IPS DF 6.9 (cell line): ENCODE measurements around the gene FIBCD1.

ENCODE experiments used
- DNase-seq: peaks from one replicate; pipeline ENCODE4 v3.0.0-alpha.2; 2013; ENCODE audit warnings: low read depth, low spot score
- H3K27ac ChIP-seq: one replicate; pipeline ENCODE4 v1.5.1; 2013; ENCODE audit warnings: low read length, control low read depth
- H3K27me3 ChIP-seq: 2 replicates; pipeline ENCODE4 v1.6.1; 2013; ENCODE audit warnings: mild to moderate bottlenecking, low read length; ENCODE audit not compliant: control insufficient read depth, insufficient read depth
- H3K36me3 ChIP-seq: 2 replicates; pipeline ENCODE4 v1.6.1; 2013; ENCODE audit warnings: low read length; ENCODE audit not compliant: control insufficient read depth, insufficient read depth
- H3K4me1 ChIP-seq: 2 replicates; pipeline ENCODE4 v1.6.1; 2013; ENCODE audit warnings: low read length; ENCODE audit not compliant: control insufficient read depth, insufficient read depth
- H3K4me3 ChIP-seq: 2 replicates; pipeline ENCODE4 v1.5.1; 2013; ENCODE audit warnings: mild to moderate bottlenecking, low read length
- H3K9me3 ChIP-seq: 2 replicates; pipeline ENCODE4 v1.6.1; 2013; ENCODE audit warnings: low read length, inconsistent platforms; ENCODE audit not compliant: control insufficient read depth, insufficient read depth
- WGBS: extraction: QIAGEN DNeasy Blood & Tissue Kit; methylation state at CpG from one replicate; pipeline ENCODE4 v1.1.7; 2013; ENCODE audit warnings: mixed read lengths, missing lambda C conversion rate; ENCODE audit not compliant: insufficient read length, insufficient coverage; 5-methylcytosine and 5-hydroxymethylcytosine counted together

The FIBCD1 gene

DNA sequence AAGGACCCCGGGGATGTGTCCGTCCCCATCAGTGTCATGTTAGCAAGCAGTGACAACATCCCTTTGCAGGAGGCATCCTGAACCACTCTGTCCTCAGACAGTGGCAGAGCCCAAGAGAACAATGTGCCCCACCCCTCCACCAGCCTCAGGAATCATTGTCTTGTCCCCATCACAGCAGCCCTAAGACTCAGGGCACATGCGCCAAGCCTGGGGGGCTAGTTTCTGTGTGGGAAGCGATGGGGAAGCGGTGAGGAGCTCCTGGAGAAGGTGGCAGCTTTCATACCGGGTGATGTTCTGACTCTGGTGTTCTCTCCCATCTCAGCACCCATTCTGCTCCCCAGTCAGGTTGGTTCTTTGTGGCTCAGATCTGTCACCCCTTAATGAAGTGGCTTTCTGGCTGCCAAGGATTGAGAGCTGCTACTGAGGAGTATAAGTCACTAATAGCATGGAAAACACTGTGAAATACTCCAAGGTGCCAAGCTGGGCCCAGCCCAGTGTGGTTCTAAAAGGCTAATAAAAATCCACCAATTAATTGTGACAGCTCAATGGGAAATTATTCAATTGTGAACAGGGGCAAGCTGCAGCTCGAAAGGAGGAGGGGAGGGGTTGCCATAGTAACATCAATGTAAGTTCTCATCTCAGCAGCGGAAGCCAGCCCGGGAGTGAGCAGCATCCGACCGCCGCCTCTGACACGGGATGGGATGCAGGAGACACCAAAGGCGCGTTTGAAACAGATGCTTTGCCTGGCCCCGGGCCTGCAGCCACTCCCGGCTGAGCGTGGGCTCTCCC is 47.2 kb downstream of the FIBCD1 start:
- H3K4me1 ChIP-seq, result no peaks in the 10 kb centered on the region
- no peaks in the 10 kb centered on the region for H3K9me3 ChIP-seq
- no peak overlapping the region for H3K27ac ChIP-seq
- DNase-seq, result no peak
- H3K4me3 ChIP-seq, result no peak overlapping the region
- H3K36me3 ChIP-seq, result peaks cover 18% of the 10 kb centered on the region
- H3K27me3 ChIP-seq, result no peaks in the 10 kb centered on the region
- WGBS, result no CpG with 5 or more reads among the region's 18 CpGs

DNA sequence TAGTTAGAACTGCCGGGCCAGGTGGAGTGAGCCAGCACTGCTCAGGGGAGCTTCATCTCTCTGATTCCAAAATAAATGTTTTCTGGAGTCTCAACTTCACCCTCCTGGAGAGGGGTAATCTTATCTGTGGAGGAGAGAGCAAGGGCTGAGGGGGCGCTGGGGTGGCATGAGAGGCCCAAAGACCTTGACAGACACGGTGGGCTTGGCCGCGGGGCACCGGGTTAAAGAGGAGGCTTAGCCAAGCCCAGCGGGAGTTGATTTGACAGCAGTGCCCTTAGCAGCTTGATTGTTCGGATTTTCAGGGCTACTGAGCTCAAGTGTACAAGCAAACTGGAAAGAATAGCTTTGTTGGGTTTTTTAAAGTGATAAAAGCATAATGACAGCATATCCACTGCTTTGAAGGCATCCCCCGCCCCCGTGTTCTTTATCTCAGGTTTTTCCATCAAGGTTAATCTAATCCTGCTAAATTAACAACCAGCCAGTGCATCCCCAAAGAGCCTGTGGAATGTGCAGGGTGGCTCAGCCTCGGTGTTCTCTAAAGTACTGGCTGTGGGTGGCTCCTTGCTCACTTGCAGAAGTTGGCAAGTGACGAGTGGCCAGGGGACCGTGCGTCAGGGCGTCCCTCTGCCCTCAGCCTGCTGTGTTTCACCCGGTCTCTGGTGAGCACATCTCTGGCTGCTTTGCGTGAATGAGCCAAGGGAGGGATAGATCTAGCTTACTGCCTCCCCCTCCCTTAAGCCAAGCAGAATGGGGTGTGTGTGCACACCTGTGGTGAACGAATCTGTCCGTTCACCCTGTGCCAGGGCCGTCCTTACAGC is 48.0 kb downstream of the FIBCD1 start:
- Histone ChIP-seq H3K27ac (no peak overlapping the region), H3K9me3 (no peaks in the 10 kb centered on the region), H3K4me3 (no peak overlapping the region), H3K4me1 (no peaks in the 10 kb centered on the region), H3K27me3 (no peaks in the 10 kb centered on the region), H3K36me3 (peaks cover 25% of the 10 kb centered on the region)
- WGBS, result no CpG with 5 or more reads among the region's 20 CpGs
- no peak for DNase-seq

DNA sequence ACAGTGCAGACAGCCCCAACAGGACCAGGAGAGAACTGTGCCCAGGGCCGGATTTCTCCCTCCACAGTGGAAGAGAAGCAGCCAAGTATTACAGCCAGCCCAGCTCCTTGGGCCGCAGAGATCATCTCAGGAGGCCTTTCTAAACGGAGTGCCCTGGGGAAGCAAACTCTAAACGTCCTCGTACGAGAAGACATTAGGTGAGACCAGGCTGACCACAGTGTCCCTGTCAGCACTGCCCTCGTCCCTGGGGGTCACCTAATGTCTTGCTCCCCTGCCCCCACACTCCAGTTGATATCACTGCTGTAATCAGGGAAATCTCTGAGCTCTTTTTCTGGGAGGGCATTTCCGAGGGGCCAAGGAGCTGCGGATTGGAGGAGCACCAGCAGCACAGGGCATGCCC is 48.9 kb downstream of the FIBCD1 start:
- Histone ChIP-seq H3K27ac (no peak overlapping the region), H3K36me3 (peaks cover 34% of the 10 kb centered on the region), H3K27me3 (no peaks in the 10 kb centered on the region), H3K4me3 (no peak overlapping the region), H3K9me3 (no peaks in the 10 kb centered on the region), H3K4me1 (no peaks in the 10 kb centered on the region)
- WGBS, result no CpG with 5 or more reads among the region's 9 CpGs
- no peak for DNase-seq

DNA sequence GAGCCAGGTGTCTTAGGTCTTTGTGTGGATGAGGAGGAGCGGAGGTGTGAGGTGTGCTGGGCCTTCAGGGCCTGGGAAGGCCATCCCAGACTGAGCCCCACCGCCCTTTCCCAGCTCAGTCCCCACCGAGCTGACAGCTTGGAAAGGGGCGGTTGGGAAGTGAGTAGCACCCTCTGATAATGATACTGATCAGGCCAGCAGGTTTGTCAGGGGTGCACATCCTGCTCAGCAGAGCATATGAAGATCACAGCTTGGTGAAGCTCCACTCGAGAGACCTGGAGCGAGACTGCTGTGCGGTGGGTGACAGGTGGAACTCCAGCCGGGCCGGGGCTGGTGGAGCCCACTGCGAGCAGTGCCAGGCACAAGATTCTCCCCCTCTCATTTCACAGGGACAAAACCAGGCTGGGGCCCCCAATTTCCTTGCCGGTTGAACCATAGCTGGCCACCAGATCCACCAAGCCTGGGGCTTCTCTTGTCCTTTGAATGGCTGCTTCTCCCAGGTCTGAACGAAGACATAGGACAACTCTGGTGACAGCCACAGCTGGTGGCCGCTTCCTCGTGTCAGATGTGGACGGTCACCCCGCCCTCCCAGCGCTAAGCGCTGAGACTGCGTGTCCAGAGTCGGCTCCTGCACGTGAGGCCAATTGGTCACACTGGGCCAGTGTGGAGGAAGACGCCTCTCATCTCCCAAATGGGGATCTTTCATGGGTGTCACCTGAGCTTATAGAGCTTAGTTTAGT is 50.7 kb downstream of the FIBCD1 start:
- Histone ChIP-seq H3K4me3 (no peak overlapping the region), H3K27me3 (no peaks in the 10 kb centered on the region), H3K36me3 (peaks cover 46% of the 10 kb centered on the region), H3K27ac (no peak overlapping the region), H3K4me1 (no peaks in the 10 kb centered on the region), H3K9me3 (no peaks in the 10 kb centered on the region)
- no peak for DNase-seq
- no CpG with 5 or more reads among the region's 22 CpGs for WGBS

DNA sequence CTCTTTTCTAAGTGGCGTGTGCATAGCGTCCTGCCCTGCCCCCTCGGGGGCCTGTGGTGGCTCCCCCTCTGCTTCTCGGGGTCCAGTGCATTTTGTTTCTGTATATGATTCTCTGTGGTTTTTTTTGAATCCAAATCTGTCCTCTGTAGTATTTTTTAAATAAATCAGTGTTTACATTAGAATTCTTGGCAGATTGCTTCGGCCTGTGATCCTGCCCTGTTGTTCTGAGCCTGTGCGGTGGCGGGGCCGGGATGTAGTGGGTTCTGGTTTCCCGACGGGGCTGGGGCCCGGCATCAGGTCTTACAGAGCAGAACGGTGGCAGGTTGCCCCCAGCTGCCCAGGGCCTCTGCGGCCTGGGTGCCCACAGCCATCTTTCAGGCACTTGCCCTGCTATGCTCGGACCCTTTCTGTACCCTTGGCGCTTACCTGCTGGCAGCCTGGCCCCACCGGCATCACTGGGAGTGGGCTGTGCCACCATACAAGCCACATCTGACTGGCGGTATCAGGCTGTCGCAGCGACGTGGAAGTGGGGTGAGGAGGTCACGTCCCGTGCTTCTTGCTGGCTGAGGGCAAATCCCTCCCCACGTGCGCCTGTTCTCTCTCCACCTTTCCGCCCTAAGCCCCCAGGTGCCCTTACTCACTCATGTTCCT is 51.4 kb downstream of the FIBCD1 start:
- H3K4me3 ChIP-seq, result no peak overlapping the region
- H3K4me1 ChIP-seq, result no peaks in the 10 kb centered on the region
- WGBS, result no CpG with 5 or more reads among the region's 25 CpGs
- no peaks in the 10 kb centered on the region for H3K27me3 ChIP-seq
- no peak for DNase-seq
- H3K27ac ChIP-seq, result no peak overlapping the region
- peaks cover 43% of the 10 kb centered on the region for H3K36me3 ChIP-seq
- H3K9me3 ChIP-seq, result no peaks in the 10 kb centered on the region

DNA sequence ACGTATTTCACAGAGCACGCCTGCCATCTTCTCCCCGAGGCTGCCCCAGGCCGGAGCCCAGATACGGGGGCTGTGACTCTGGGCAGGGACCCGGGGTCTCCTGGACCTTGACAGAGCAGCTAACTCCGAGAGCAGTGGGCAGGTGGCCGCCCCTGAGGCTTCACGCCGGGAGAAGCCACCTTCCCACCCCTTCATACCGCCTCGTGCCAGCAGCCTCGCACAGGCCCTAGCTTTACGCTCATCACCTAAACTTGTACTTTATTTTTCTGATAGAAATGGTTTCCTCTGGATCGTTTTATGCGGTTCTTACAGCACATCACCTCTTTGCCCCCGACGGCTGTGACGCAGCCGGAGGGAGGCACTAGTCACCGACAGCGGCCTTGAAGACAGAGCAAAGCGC is 52.1 kb downstream of the FIBCD1 start:
- no CpG with 5 or more reads among the region's 23 CpGs for WGBS
- peaks cover 45% of the 10 kb centered on the region for H3K36me3 ChIP-seq
- no peaks in the 10 kb centered on the region for H3K4me1 ChIP-seq
- no peak overlapping the region for H3K4me3 ChIP-seq
- no peak overlapping the region for H3K27ac ChIP-seq
- no peak for DNase-seq
- H3K27me3 ChIP-seq, result no peaks in the 10 kb centered on the region
- H3K9me3 ChIP-seq, result no peaks in the 10 kb centered on the region

DNA sequence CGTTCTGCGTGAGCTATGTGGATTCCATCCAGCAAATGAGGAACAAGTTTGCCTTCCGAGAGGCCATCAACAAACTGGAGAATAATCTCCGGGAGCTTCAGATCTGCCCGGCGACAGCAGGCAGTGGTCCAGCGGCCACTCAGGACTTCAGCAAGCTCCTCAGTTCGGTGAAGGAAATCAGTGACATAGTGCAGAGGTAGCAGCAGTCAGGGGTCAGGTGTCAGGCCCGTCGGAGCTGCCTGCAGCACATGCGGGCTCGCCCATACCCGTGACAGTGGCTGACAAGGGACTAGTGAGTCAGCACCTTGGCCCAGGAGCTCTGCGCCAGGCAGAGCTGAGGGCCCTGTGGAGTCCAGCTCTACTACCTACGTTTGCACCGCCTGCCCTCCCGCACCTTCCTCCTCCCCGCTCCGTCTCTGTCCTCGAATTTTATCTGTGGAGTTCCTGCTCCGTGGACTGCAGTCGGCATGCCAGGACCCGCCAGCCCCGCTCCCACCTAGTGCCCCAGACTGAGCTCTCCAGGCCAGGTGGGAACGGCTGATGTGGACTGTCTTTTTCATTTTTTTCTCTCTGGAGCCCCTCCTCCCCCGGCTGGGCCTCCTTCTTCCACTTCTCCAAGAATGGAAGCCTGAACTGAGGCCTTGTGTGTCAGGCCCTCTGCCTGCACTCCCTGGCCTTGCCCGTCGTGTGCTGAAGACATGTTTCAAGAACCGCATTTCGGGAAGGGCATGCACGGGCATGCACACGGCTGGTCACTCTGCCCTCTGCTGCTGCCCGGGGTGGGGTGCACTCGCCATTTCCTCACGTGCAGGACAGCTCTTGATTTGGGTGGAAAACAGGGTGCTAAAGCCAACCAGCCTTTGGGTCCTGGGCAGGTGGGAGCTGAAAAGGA is 53.3 kb downstream of the FIBCD1 start:
- no peak for DNase-seq
- Histone ChIP-seq H3K36me3 (peaks cover 54% of the 10 kb centered on the region), H3K27ac (no peak overlapping the region), H3K4me1 (no peaks in the 10 kb centered on the region), H3K27me3 (no peaks in the 10 kb centered on the region), H3K9me3 (no peaks in the 10 kb centered on the region), H3K4me3 (no peak overlapping the region)
- no CpG with 5 or more reads among the region's 35 CpGs for WGBS

DNA sequence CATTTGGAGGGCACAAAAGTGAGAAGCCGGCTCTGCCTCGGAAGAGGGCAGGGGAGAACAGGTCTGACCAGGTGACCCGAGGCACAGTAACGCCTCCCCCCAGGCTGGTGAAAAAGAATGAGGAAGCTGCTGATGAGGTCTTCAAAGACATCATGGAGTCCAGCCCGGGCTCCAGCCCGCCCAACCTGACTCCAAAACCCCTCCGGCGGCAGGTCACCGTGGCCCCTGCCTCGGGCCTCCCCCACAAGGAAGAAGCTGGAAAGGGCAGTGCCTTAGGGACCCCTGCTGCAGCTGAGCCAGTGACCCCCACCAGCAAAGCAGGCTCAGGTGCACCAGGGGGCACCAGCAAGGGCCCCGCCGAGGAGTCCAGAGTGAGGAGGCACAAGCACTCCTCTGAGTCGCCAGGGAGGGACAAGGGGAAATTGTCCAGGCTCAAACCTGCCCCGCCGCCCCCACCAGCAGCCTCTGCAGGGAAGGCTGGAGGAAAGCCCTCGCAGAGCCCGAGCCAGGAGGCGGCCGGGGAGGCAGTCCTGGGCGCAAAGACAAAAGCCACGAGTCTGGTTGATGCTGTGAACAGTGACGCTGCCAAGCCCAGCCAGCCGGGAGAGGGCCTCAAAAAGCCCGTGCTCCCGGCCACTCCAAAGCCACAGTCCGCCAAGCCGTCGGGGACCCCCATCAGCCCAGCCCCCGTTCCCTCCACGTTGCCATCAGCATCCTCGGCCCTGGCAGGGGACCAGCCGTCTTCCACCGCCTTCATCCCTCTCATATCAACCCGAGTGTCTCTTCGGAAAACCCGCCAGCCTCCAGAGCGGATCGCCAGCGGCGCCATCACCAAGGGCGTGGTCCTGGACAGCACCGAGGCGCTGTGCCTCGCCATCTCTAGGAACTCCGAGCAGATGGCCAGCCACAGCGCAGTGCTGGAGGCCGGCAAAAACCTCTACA is 54.2 kb downstream of the FIBCD1 start:
- Histone ChIP-seq H3K4me3 (no peak overlapping the region), H3K36me3 (peaks cover 63% of the 10 kb centered on the region), H3K4me1 (no peaks in the 10 kb centered on the region), H3K9me3 (no peaks in the 10 kb centered on the region), H3K27ac (no peak overlapping the region), H3K27me3 (no peaks in the 10 kb centered on the region)
- no peak for DNase-seq
- WGBS, result no CpG with 5 or more reads among the region's 47 CpGs

DNA sequence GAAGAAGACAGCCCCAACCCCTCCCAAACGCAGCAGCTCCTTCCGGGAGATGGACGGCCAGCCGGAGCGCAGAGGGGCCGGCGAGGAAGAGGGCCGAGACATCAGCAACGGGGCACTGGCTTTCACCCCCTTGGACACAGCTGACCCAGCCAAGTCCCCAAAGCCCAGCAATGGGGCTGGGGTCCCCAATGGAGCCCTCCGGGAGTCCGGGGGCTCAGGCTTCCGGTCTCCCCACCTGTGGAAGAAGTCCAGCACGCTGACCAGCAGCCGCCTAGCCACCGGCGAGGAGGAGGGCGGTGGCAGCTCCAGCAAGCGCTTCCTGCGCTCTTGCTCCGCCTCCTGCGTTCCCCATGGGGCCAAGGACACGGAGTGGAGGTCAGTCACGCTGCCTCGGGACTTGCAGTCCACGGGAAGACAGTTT is 54.9 kb downstream of the FIBCD1 start:
- Histone ChIP-seq H3K27me3 (no peaks in the 10 kb centered on the region), H3K27ac (no peak overlapping the region), H3K36me3 (peaks cover 64% of the 10 kb centered on the region), H3K9me3 (no peaks in the 10 kb centered on the region), H3K4me1 (no peaks in the 10 kb centered on the region), H3K4me3 (no peak overlapping the region)
- no CpG with 5 or more reads among the region's 25 CpGs for WGBS
- DNase-seq, result no peak
